ENCODE measurements around the gene GNAZ. TPM values are rescaled to one million over a fixed set of nuclear protein-coding genes. Genes with fewer than 3 reads are reported as not detected.

Gene GNAZ
- total RNA-seq, 1 experiment from 2014 or later, result 33.0 TPM

- no peaks in the 10 kb centered on the region for H3K9me2 ChIP-seq (replicated peaks; ENCODE audit: insufficient read depth, low read length)
- no peaks in the 10 kb centered on the region for H3K79me2 ChIP-seq (ENCODE audit: low read length)
- H3K4me1 ChIP-seq (ENCODE audit: low read length), result peaks cover 48% of the 10 kb centered on the region
- peak within 1 kb of the TSS; percentile 70 for H3K4me3 ChIP-seq (ENCODE audit: low read length)
- no peaks in the 10 kb centered on the region for H3K27me3 ChIP-seq (ENCODE audit: low read length)
- no peaks in the 10 kb centered on the region for H4K20me1 ChIP-seq (ENCODE audit: insufficient read depth, low read depth, low read length)
- no peaks in the 10 kb centered on the region for H3K36me3 ChIP-seq (ENCODE audit: insufficient read depth, low read length)
- peak within 1 kb of the TSS; percentile 66 for H3K9ac ChIP-seq (ENCODE audit: low read length)
- H3K9me3 ChIP-seq (ENCODE audit: low read length), result no peaks in the 10 kb centered on the region
- H3K4me2 ChIP-seq (ENCODE audit: low read depth, low read length, poor library complexity, severe bottlenecking), result peak within 1 kb of the TSS; percentile 65
- peak within 1 kb of the TSS; percentile 74; the same call in 1 of the 2 replicates for H2AFZ ChIP-seq (ENCODE audit: low read length)
- peak; percentile 100 for DNase-seq
- H3K27ac ChIP-seq (ENCODE audit: low read length), result peak within 1 kb of the TSS; percentile 48
Observed at GRCh38 chr22:23144932-23145877, 74.9 kb downstream of the GNAZ start, which contains the start of gene RAB36. Gene RAB36, plus strand, starts transcription at chr22:23145477. Its CDS starts 1,140 bp downstream, at chr22:23146617.

GRCh38 chr22:23145878-23146470, 75.7 kb downstream of the GNAZ start:
- Histone ChIP-seq H3K4me1 (ENCODE audit: low read length) (peaks cover 40% of the 10 kb centered on the region), H3K79me2 (ENCODE audit: low read length) (no peaks in the 10 kb centered on the region), H3K9me2 (replicated peaks; ENCODE audit: insufficient read depth, low read length) (no peaks in the 10 kb centered on the region), H3K4me2 (ENCODE audit: low read depth, low read length, poor library complexity, severe bottlenecking) (peak overlapping the region; percentile 65), H3K9ac (ENCODE audit: low read length) (peak overlapping the region; percentile 66), H4K20me1 (ENCODE audit: insufficient read depth, low read depth, low read length) (no peaks in the 10 kb centered on the region), H3K9me3 (ENCODE audit: low read length) (no peaks in the 10 kb centered on the region), H3K27ac (ENCODE audit: low read length) (peak overlapping the region; percentile 14; the same call in 1 of the 2 replicates), H3K27me3 (ENCODE audit: low read length) (no peaks in the 10 kb centered on the region), H3K4me3 (ENCODE audit: low read length) (peak overlapping the region; percentile 70), H2AFZ (ENCODE audit: low read length) (no peak overlapping the region), H3K36me3 (ENCODE audit: insufficient read depth, low read length) (no peaks in the 10 kb centered on the region)
- DNase-seq, result no peak

- Histone ChIP-seq H3K9me2 (replicated peaks; ENCODE audit: insufficient read depth, low read length) (no peaks in the 10 kb centered on the region), H2AFZ (ENCODE audit: low read length) (no peak overlapping the region), H3K4me3 (ENCODE audit: low read length) (peak overlapping the region; percentile 70; the same call in 1 of the 2 replicates), H3K9ac (ENCODE audit: low read length) (peak overlapping the region; percentile 66; the same call in 1 of the 2 replicates), H3K36me3 (ENCODE audit: insufficient read depth, low read length) (no peaks in the 10 kb centered on the region), H3K27ac (ENCODE audit: low read length) (no peak overlapping the region), H3K9me3 (ENCODE audit: low read length) (no peaks in the 10 kb centered on the region), H3K4me2 (ENCODE audit: low read depth, low read length, poor library complexity, severe bottlenecking) (peak overlapping the region; percentile 65), H3K27me3 (ENCODE audit: low read length) (no peaks in the 10 kb centered on the region), H4K20me1 (ENCODE audit: insufficient read depth, low read depth, low read length) (no peaks in the 10 kb centered on the region), H3K4me1 (ENCODE audit: low read length) (peaks cover 33% of the 10 kb centered on the region), H3K79me2 (ENCODE audit: low read length) (no peaks in the 10 kb centered on the region)
- no peak for DNase-seq
Observed at GRCh38 chr22:23146478-23147205, 76.3 kb downstream of the GNAZ start.

- no peak overlapping the region for H3K4me2 ChIP-seq (ENCODE audit: low read depth, low read length, poor library complexity, severe bottlenecking)
- H2AFZ ChIP-seq (ENCODE audit: low read length), result no peak overlapping the region
- H3K36me3 ChIP-seq (ENCODE audit: insufficient read depth, low read length), result no peaks in the 10 kb centered on the region
- H3K4me3 ChIP-seq (ENCODE audit: low read length), result no peak overlapping the region
- no peaks in the 10 kb centered on the region for H4K20me1 ChIP-seq (ENCODE audit: insufficient read depth, low read depth, low read length)
- H3K79me2 ChIP-seq (ENCODE audit: low read length), result no peaks in the 10 kb centered on the region
- DNase-seq, result no peak
- H3K4me1 ChIP-seq (ENCODE audit: low read length), result peaks cover 34% of the 10 kb centered on the region
- H3K9me3 ChIP-seq (ENCODE audit: low read length), result no peaks in the 10 kb centered on the region
- H3K9me2 ChIP-seq (replicated peaks; ENCODE audit: insufficient read depth, low read length), result no peaks in the 10 kb centered on the region
- H3K27ac ChIP-seq (ENCODE audit: low read length), result no peak overlapping the region
- no peaks in the 10 kb centered on the region for H3K27me3 ChIP-seq (ENCODE audit: low read length)
- H3K9ac ChIP-seq (ENCODE audit: low read length), result no peak overlapping the region
Observed at GRCh38 chr22:23147617-23148387, 77.5 kb downstream of the GNAZ start.

GRCh38 chr22:23149743-23150238, 79.5 kb downstream of the GNAZ start:
- Histone ChIP-seq H3K27ac (ENCODE audit: low read length) (no peak overlapping the region), H3K9me3 (ENCODE audit: low read length) (no peaks in the 10 kb centered on the region), H3K4me2 (ENCODE audit: low read depth, low read length, poor library complexity, severe bottlenecking) (no peak overlapping the region), H3K9me2 (replicated peaks; ENCODE audit: insufficient read depth, low read length) (no peaks in the 10 kb centered on the region), H3K36me3 (ENCODE audit: insufficient read depth, low read length) (0 out of 2 replicates have a peak, but pooled peaks cover 3% of the 10 kb centered on the region), H3K4me3 (ENCODE audit: low read length) (no peak overlapping the region), H3K79me2 (ENCODE audit: low read length) (no peaks in the 10 kb centered on the region), H2AFZ (ENCODE audit: low read length) (no peak overlapping the region), H3K27me3 (ENCODE audit: low read length) (no peaks in the 10 kb centered on the region), H4K20me1 (ENCODE audit: insufficient read depth, low read depth, low read length) (no peaks in the 10 kb centered on the region), H3K9ac (ENCODE audit: low read length) (no peak overlapping the region), H3K4me1 (ENCODE audit: low read length) (peaks cover 35% of the 10 kb centered on the region)
- DNase-seq, result no peak

GRCh38 chr22:23150762-23151161, 80.4 kb downstream of the GNAZ start:
- H3K27ac ChIP-seq (ENCODE audit: low read length), result no peak overlapping the region
- no peaks in the 10 kb centered on the region for H3K79me2 ChIP-seq (ENCODE audit: low read length)
- DNase-seq, result no peak
- H3K4me3 ChIP-seq (ENCODE audit: low read length), result no peak overlapping the region
- H3K4me2 ChIP-seq (ENCODE audit: low read depth, low read length, poor library complexity, severe bottlenecking), result no peak overlapping the region
- no peaks in the 10 kb centered on the region for H3K27me3 ChIP-seq (ENCODE audit: low read length)
- H3K36me3 ChIP-seq (ENCODE audit: insufficient read depth, low read length), result 0 out of 2 replicates have a peak, but pooled peaks cover 3% of the 10 kb centered on the region
- no peaks in the 10 kb centered on the region for H3K9me2 ChIP-seq (replicated peaks; ENCODE audit: insufficient read depth, low read length)
- no peaks in the 10 kb centered on the region for H4K20me1 ChIP-seq (ENCODE audit: insufficient read depth, low read depth, low read length)
- H2AFZ ChIP-seq (ENCODE audit: low read length), result no peak overlapping the region
- H3K4me1 ChIP-seq (ENCODE audit: low read length), result peaks cover 28% of the 10 kb centered on the region
- no peaks in the 10 kb centered on the region for H3K9me3 ChIP-seq (ENCODE audit: low read length)
- H3K9ac ChIP-seq (ENCODE audit: low read length), result no peak overlapping the region

GRCh38 chr22:23151827-23152226, 81.5 kb downstream of the GNAZ start:
- Histone ChIP-seq H3K27ac (ENCODE audit: low read length) (no peak overlapping the region), H3K27me3 (ENCODE audit: low read length) (no peaks in the 10 kb centered on the region), H3K4me2 (ENCODE audit: low read depth, low read length, poor library complexity, severe bottlenecking) (peak overlapping the region; percentile 63), H3K36me3 (ENCODE audit: insufficient read depth, low read length) (0 out of 2 replicates have a peak, but pooled peaks cover 3% of the 10 kb centered on the region), H3K4me3 (ENCODE audit: low read length) (no peak overlapping the region; the same call in 1 of the 2 replicates), H3K4me1 (ENCODE audit: low read length) (peaks cover 24% of the 10 kb centered on the region), H2AFZ (ENCODE audit: low read length) (no peak overlapping the region), H3K79me2 (ENCODE audit: low read length) (no peaks in the 10 kb centered on the region), H3K9me2 (replicated peaks; ENCODE audit: insufficient read depth, low read length) (no peaks in the 10 kb centered on the region), H3K9me3 (ENCODE audit: low read length) (no peaks in the 10 kb centered on the region), H4K20me1 (ENCODE audit: insufficient read depth, low read depth, low read length) (no peaks in the 10 kb centered on the region), H3K9ac (ENCODE audit: low read length) (peak overlapping the region; percentile 68)
- no peak for DNase-seq

Data from Karpas-422 (cell line).